HepG2 (cell line): ENCODE data around the gene PPP2R5E. TPM values are rescaled to one million over a fixed set of nuclear protein-coding genes. Genes with fewer than 3 reads are reported as not detected.

Source experiments
- ATAC-seq: fragments of 200-7000 bp; cut with Tn5 transposase; 3 replicates; pipeline ENCODE4 v1.9.1; 2020; ENCODE audit warnings: mild to moderate bottlenecking, moderate library complexity
- BruUV-seq: library from RNA; stranded (reverse); fragments of 400-500 nt; replicated peaks from 2 replicates; lab custom pipeline; 2021; lab: Mats Ljungman, UMichigan
- CTCF ChIA-PET: fragments of 300-600 bp; formaldehyde crosslinking; extraction: SDS; loops from one replicate; lab custom pipeline; 2021; ENCODE audit warnings: low total read pairs, inconsistent platforms, low intra/inter-chr PET ratio; lab: Yijun Ruan, JAX
- POLR2A ChIA-PET: fragments of 350-600 bp; sonication (Branson Sonifier 250); formaldehyde crosslinking; loops from one replicate; lab custom pipeline; 2020; ENCODE audit warnings: antibody characterized with exemption, inconsistent platforms; lab: Yijun Ruan, JAX
- DNase-seq: peaks from one replicate; pipeline ENCODE4 v3.0.0-alpha.2; 2015; ENCODE audit warnings: low spot score
- FAIRE-seq: peaks from 3 replicates; lab custom pipeline; 2011; peaks lifted over from hg19 to GRCh38; lab: Jason Lieb, UNC
- H2AFZ ChIP-seq: one replicate; pipeline ENCODE4 v1.6.1; 2011; ENCODE audit warnings: low read length, inconsistent platforms
- H3K27ac ChIP-seq: fragments of 300-600 bp; 3 replicates; pipeline ENCODE4 v1.8.0; 2011; ENCODE audit warnings: mixed run types, mild to moderate bottlenecking, mixed read lengths, low read length, inconsistent platforms; ENCODE audit not compliant: insufficient read depth; ENCODE audit errors: extremely low read length
- H3K27me3 ChIP-seq, 2 experiments: fragments of 200-600 bp in 1 of 2; 2 replicates in 1 of 2; 3 replicates in 1 of 2; pipeline versions ENCODE4 v1.6.0 to v1.8.0; 2011; ENCODE audit warnings: low read length in 2 of 2, mild to moderate bottlenecking in 2 of 2, moderate library complexity in 2 of 2, inconsistent platforms in 1 of 2; ENCODE audit not compliant: insufficient read depth in 2 of 2, control insufficient read depth in 1 of 2
- H3K36me3 ChIP-seq, 2 experiments: fragments of 200-600 bp in 1 of 2; replicated peaks in 1 of 2; 2 replicates in 1 of 2; 3 replicates in 1 of 2; pipeline versions ENCODE4 v1.5.1 to v1.8.0; 2011; ENCODE audit warnings: low read length in 2 of 2, inconsistent platforms in 1 of 2; ENCODE audit not compliant: insufficient read depth in 2 of 2, control insufficient read depth in 1 of 2
- H3K4me1 ChIP-seq: 2 replicates; pipeline ENCODE4 v1.5.1; 2012; ENCODE audit warnings: low read length, inconsistent platforms; ENCODE audit not compliant: insufficient read depth
- H3K4me2 ChIP-seq: 2 replicates; pipeline ENCODE4 v1.6.0; 2011; ENCODE audit warnings: low read depth, low read length, inconsistent platforms
- H3K4me3 ChIP-seq, 3 experiments: fragments of 200-600 bp in 1 of 3; sonication (generic), shearing (Covaris generic) in 1 of 3; replicated peaks in 1 of 3; 2 replicates each; pipeline ENCODE4 v1.5.1; 2011 to 2016; ENCODE audit warnings: low read length in 3 of 3, inconsistent platforms in 2 of 3, low read depth in 2 of 3, mild to moderate bottlenecking in 2 of 3, control low read depth in 1 of 3, mixed read lengths in 1 of 3; ENCODE audit not compliant: insufficient read depth in 1 of 3
- H3K79me2 ChIP-seq: one replicate; pipeline ENCODE4 v1.6.1; 2011; ENCODE audit warnings: low read length, inconsistent platforms; ENCODE audit not compliant: insufficient read depth
- H3K9ac ChIP-seq: 2 replicates; pipeline ENCODE4 v1.6.0; 2011; ENCODE audit warnings: mild to moderate bottlenecking, low read depth, low read length, inconsistent platforms; ENCODE audit not compliant: insufficient read depth
- H3K9me3 ChIP-seq: 2 replicates; pipeline ENCODE4 v1.5.1; 2012; ENCODE audit warnings: mild to moderate bottlenecking, low read length
- H4K20me1 ChIP-seq: 2 replicates; pipeline ENCODE4 v1.6.0; 2011; ENCODE audit warnings: inconsistent platforms, mild to moderate bottlenecking, low read length, moderate library complexity; ENCODE audit not compliant: insufficient read depth
- RFX1 ChIP-seq: fragments of 450-650 bp; IDR thresholded peaks from 2 replicates; pipeline ENCODE4 v1.6.1; 2017
- UBTF ChIP-seq: sonication (generic); formaldehyde crosslinking; IDR thresholded peaks from 2 replicates; pipeline ENCODE4 v1.4.0; 2020; ENCODE audit warnings: mild to moderate bottlenecking, missing genetic modification reagents
- ZNF446 ChIP-seq: sonication (generic); formaldehyde crosslinking; IDR thresholded peaks from 2 replicates; pipeline ENCODE4 v1.5.0; 2020; ENCODE audit warnings: mild to moderate bottlenecking, missing genetic modification reagents
- WGBS: methylation state at CpG from one replicate; pipeline ENCODE4 v1.1.6; 2017; ENCODE audit warnings: low lambda C conversion rate; 5-methylcytosine and 5-hydroxymethylcytosine counted together
- in situ Hi-C: cut with HindIII; loops from 2 replicates; pipeline ENCODE4 v1.10.0; 2017; ENCODE audit warnings: low pct_unique_long_range_greater_than_20kb; ENCODE audit not compliant: extremely low pct_ligation_motif_present
- intact Hi-C: fragments of 100-400 bp; cut with micrococcal nuclease; formaldehyde crosslinking; loops from one replicate; pipeline ENCODE4 v1.10.0; 2022; ENCODE audit not compliant: unreplicated experiment
- polyA plus RNA-seq, 8 experiments: library from polyadenylated mRNA; depleted of rRNA in 3 of 8; stranded (reverse) in 7 of 8; unstranded in 1 of 8; fragments of >200 nt; fragmentation: Illumina TruSeq in 4 of 8; extraction: Trizol in 4 of 8; gene quantifications; 2 replicates each; pipeline versions ENCODE4 v1.2.1 to v1.2.3, GENCODE V29; 2011 to 2016; ENCODE audit warnings: low read depth in 4 of 8, missing spikeins in 1 of 8, mixed read lengths in 1 of 8; ENCODE audit not compliant: insufficient read depth in 1 of 8
- total RNA-seq, 5 experiments: library from RNA; depleted of rRNA; stranded (reverse); fragments of >200 nt; fragmentation: Illumina TruSeq; extraction: Trizol; gene quantifications; 2 replicates each; pipeline ENCODE4 v1.2.3, GENCODE V29; 2016; ENCODE audit warnings: low read depth in 1 of 5

PPP2R5E gene
- total and polyA plus RNA-seq, 2 of the 13 experiments (the other 11 are each of a cell fraction or from before 2014, with no cell fraction given) = 8.9 to 11.0 TPM

- POLR2A ChIA-PET = no interaction called here
- Histone ChIP-seq H4K20me1 (no peaks in the 10 kb centered on the region), H3K4me3 (no peak overlapping the region), H3K27ac (no peak overlapping the region)
- TF ChIP-seq ZNF446 (no peak), RFX1 (0 out of 2 replicates have a peak, but pooled peaks have one; percentile 21)
- TF ChIP-seq, all 625 proteins: peak for 1
- Histone ChIP-seq H3K79me2 (no peaks in the 10 kb centered on the region), H3K4me2 (no peak overlapping the region), H3K36me3 (no peaks in the 10 kb centered on the region), H3K4me1 (peaks cover 23% of the 10 kb centered on the region), H3K27me3 (no peaks in the 10 kb centered on the region; a peak in 1 of 5 replicates), H2AFZ (no peak overlapping the region), H3K9ac (no peak overlapping the region), H3K9me3 (no peaks in the 10 kb centered on the region)
- FAIRE-seq (no peak), ATAC-seq (peak; percentile 63), DNase-seq (no peak)
- intact Hi-C loops = no loop called here
- in situ Hi-C loops = no loop called here
- CTCF ChIA-PET = no interaction called here
- 47% methylated on average over 7 of the region's 7 CpGs for WGBS
- BruUV-seq = no TSS peak
Measured at GRCh38 chr14:63563370-63564026, 20.3 kb upstream of the PPP2R5E start.

DNA sequence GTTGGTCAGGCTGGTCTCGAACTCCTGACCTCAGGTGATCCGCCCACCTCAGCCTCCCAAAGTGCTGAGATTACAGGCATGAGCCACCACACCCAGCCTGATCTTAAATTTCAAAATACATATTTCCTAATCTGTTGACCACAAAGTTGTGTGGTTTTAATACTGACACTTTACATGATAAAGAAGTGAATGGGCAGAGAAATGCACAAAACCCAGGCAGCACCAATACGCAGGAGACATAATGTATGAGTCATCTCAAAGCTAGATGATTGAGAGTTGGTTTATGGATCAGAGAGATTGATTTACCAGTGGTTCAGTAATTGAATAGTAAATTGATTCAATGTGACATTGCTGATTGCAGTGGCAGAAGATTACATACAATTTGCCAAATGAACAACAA lies 19.2 kb upstream of the PPP2R5E start:
- no peak for ATAC-seq

More for the DNA sequence above, 19.2 kb upstream of the PPP2R5E start:
- Histone ChIP-seq H3K9ac (no peak overlapping the region), H3K36me3 (no peaks in the 10 kb centered on the region), H3K27ac (no peak overlapping the region), H4K20me1 (no peaks in the 10 kb centered on the region), H3K4me2 (no peak overlapping the region), H3K4me1 (peaks cover 23% of the 10 kb centered on the region), H3K9me3 (no peaks in the 10 kb centered on the region), H3K4me3 (no peak overlapping the region), H3K79me2 (no peaks in the 10 kb centered on the region), H3K27me3 (no peaks in the 10 kb centered on the region; a peak in 1 of 5 replicates), H2AFZ (no peak overlapping the region)
- POLR2A ChIA-PET = no interaction called here
- in situ Hi-C loops = no loop called here
- BruUV-seq = no TSS peak
- no peak for DNase-seq
- WGBS = 28% methylated on average over 3 of the region's 3 CpGs
- intact Hi-C loops = no loop called here
- no peak for FAIRE-seq
- no peak for TF ChIP-seq UBTF (CRISPR knock-in tag)
- CTCF ChIA-PET = no interaction called here
